Activated CD4-positive, alpha-beta T cell treated with anti-CD3 and anti-CD28 coated beads, Interleukin-2, amount 50 U/mL, for 48 hours (primary cell): ENCODE results near the gene RCBTB2.

Experiments used
- DNase-seq, 2 experiments: peaks; one replicate each; pipeline ENCODE4 v3.0.0-alpha.2; 2020

Gene RCBTB2

GRCh38 chr13:48562296-48563066 is 29.6 kb upstream of the RCBTB2 start:
- peak; percentile 31 to 49 for DNase-seq

GRCh38 chr13:48561466-48562235 is 28.8 kb upstream of the RCBTB2 start:
- DNase-seq = no peak

DNA sequence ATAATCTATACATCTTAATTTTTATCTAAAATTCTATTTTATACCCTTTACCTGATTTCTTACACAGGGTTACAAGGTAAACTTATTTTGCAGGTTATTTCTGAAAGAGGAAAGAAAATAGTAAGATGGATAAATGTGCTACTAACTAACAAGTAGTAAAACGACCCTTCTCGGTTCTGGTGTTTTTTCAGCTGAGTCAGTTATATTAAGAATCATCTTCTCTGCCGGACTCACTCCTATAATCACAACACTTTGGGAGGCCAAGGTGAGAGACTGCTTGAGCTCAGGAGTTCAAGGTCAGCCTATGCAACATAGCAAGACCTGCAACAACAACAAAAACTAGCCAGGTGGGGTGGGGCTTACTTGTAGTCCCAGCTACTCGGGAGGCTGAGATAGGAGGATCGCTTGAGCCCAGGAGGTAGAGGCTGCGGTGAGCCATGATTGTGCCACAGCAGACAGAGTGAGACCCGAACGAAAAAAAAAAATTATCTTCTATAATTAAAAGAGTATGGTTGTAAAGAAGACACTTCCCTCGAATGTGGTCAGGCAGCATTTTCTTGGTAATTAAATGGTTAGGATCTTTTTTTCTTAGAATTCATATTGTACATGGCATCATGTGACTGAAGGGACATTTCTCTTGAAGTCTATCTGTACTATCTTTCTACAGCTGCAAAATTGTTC is 27.9 kb upstream of the RCBTB2 start:
- DNase-seq = no peak

DNA sequence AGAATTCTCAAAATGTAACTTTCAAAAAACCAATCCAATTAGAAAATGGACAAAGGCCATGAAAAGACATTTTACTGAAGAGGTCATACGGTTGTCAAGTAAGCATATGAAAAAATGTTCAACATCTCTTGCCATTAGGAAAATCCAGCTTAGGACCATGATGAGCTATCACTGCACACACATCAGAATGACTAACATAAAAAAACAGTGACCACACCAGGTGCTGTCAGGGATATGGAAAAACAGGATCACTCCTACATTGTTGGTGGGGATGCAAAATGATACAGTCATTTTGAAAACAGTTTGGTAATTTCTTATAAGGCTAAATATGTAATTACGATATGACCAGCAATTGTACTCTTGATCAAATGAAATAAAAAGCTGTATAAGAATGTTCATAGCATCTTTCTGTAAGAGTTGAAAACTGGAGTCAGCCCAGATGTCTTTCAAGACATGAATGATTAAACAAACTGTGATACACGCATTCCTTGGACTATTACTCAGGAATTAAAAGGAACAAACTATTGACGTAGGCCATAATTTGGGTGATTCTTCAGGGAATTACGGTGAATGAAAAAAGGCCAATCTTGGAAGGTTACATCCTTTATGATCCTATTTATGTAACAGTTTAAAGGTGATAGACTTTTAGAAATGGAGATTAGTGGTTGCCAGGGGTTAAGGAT is 26.9 kb upstream of the RCBTB2 start:
- no peak for DNase-seq

GRCh38 chr13:48556817-48557216 is 23.9 kb upstream of the RCBTB2 start:
- no peak for DNase-seq

GRCh38 chr13:48555441-48555840 is 22.6 kb upstream of the RCBTB2 start:
- DNase-seq = no peak

GRCh38 chr13:48551329-48551728 is 18.4 kb upstream of the RCBTB2 start:
- DNase-seq = no peak

- DNase-seq = no peak
Observed at GRCh38 chr13:48549658-48550057, 16.8 kb upstream of the RCBTB2 start.

- no peak for DNase-seq
Observed at GRCh38 chr13:48547663-48548092, 14.8 kb upstream of the RCBTB2 start.

DNA sequence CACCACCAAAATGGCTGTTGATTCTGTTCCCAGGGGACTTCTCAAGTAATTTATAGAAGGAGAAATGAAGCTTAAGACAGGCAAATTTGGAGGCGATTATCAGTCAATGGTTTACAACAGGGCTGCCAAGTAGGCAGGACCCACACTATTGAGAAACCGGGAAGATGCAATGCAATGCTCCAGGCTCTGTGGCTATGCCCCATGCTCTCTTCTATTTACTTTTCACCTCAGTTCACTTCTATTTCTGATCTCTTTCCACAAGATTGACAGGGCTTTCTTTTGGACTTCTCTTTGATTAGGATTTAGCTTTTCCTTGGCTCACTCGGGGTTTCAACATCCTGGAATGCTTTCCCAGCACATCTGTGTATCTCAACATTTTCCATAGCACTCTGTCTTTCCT is 12.7 kb upstream of the RCBTB2 start:
- DNase-seq = no peak

DNA sequence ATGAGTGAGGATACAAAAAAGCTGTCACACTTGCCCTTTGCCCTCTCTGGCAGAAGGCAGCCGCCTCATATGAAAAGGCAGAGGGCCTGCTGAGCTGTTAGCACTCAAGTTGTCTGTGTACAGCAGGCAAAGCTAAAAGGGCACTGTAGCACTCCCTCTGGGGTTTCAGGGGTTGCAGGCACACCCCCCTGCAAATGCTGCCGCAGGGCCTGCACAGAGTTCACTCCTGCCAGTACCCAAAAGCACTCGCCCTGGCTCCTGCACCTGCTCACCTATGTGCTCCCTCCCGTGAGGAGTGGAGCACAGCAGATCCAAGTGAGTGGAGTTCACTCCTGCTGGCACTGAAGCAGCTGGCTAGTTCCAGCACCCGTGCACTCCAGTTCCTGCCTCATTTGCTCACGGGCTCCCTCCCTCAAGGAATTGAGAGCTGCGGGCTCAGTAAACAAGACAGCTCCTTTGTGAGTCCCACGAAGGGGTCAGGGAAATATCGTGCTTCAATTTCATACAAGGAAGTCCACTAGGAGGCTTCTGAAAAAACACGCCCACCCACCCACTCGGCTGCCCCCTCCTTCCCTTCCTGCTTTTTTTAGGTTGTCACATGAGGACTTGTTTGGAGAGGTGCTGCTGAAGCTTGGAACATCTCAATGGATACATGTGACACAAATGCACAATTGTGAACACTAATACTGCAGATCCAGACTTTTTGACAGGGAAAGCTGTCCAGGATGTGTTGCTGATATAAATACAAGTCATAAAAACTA is 9.9 kb upstream of the RCBTB2 start:
- DNase-seq = no peak

DNA sequence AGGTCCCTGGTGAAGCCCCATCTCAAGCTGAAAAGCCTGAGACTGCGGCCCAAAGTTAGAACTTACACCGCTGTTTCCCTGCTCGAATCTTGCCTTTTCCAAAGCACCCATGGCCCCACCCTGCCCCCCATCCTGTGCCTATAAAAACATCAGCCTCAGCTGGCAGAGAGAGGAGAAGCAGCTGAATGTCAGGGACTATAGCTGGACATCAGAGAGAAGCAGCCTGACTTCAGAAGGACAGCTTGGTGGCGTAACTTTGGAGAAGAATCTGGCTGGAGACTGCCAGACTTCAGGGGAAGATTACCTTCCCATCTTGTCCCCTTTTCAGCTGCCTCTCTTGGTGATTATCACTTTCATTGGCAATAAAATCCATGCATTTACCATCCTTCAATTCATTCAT is 9.3 kb upstream of the RCBTB2 start:
- no peak for DNase-seq

DNA sequence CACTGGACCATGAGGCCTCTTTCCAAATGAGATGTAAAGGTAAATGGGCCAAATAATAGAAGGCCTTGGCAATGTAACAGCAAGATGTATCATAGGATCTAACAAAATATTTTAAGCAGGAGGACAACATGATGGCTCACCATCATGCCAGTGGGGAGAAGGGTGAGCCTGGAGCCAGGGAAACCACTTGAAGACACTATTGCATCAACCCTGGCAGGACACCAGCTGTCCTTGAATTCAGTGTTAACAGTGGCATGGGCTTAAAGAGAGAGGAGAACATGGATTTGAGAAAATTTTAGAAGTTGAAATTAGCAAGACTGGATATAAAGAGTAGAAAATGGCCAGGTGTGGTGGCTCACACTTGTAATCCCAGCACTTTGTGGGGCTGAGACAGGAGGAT is 6.7 kb upstream of the RCBTB2 start:
- no peak for DNase-seq

GRCh38 chr13:48536621-48537250 is 3.9 kb upstream of the RCBTB2 start:
- DNase-seq = no peak

DNA sequence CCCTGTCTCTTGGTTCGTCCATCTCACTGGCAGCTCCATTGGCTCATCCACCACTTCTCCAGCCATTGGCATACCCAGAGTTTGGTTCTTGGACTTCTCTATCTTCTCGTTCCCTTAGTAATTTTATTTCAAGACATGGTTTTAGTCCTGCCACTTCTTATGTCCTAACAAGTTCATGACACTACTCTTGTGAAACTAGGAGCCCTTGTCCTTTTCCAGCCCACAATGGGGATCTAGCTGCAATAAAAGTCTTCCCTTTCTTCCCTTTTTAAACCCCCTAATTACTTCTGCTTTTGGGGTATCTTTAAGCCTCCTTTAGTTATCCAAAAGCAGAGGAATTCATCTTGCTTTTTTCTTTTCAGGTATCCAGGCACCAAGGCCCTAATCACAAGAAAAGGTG is 2.9 kb upstream of the RCBTB2 start:
- DNase-seq = no peak

GRCh38 chr13:48534911-48535501 is 2.1 kb upstream of the RCBTB2 start:
- DNase-seq = no peak

- DNase-seq = no peak
Observed at GRCh38 chr13:48533961-48534600, 1.2 kb upstream of the RCBTB2 start.

DNA sequence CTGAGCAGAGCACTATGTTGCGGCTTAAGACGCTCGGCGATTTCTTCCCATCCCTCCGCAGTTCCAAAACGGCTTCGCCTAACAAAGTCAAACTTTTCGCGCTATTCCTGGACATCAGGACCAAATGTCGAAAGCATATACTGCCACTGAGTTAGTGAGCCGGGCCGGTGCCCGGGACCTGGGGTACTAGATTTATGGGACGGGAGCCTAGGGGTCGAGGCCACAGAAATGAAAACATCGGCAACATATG is 699 bp downstream of the RCBTB2 start:
- no peak for DNase-seq

GRCh38 chr13:48531416-48532255 is 1.2 kb downstream of the RCBTB2 start:
- DNase-seq = peak; percentile 13 to 24

GRCh38 chr13:48530833-48531232 is 2.0 kb downstream of the RCBTB2 start:
- no peak for DNase-seq
